GM18861 (cell line): ENCODE results near the gene TRMT44.
"Not testable (repeated sequence)": the region's sequence is repeated elsewhere in the genome, so short reads cannot be mapped to it uniquely, and the experiment has no call there.

ENCODE experiments used
- ATAC-seq: cut with Tn5 transposase; IDR thresholded peaks from one replicate; pipeline ENCODE4 v1.9.1; 2021; ENCODE audit not compliant: unreplicated experiment

The TRMT44 gene

GRCh38 chr4:8510191-8510590, 69.6 kb downstream of the TRMT44 start:
- no peak for ATAC-seq

DNA sequence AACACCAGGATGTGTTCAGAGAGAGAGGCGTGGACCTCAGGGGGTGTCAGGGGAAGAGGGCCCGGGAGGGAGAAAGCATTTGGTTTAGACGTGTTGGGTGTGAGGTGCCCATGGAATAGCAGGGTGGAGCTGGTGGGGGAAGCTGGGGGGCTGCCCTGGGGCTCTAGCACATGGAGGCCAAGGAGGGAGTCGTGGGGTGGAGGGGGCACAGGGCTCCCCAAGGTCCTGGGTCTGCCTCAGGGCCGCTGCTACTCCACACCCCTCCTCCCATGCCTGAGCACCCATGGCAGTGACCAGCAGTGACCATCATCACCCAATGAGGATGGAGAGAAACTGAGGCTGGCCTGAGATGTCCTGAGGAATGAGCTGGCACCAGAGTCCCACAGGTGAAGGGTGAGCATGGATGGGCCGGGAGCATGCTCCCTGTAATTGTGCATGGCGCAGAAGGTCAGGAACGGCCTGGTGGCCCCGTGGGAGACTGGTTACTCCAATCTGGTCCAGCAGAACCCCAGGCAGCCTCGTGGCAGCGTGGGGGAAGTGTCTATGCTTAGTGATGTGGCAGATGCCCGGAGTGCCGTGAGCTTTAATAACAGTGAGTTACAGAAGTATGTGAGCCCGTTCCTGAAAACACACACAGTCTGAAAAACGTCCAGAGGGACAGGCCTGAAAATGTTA, 70.2 kb downstream of the TRMT44 start:
- ATAC-seq: no peak

- no peak for ATAC-seq
These were observed 71.9 kb downstream of the TRMT44 start for GRCh38 chr4:8512510-8512909.

GRCh38 chr4:8513080-8513479, 72.5 kb downstream of the TRMT44 start:
- not testable (repeated sequence) for ATAC-seq

- no peak for ATAC-seq
These were observed 73.4 kb downstream of the TRMT44 start for GRCh38 chr4:8513931-8514330.

GRCh38 chr4:8514391-8514790, 73.8 kb downstream of the TRMT44 start:
- ATAC-seq: no peak

- ATAC-seq: no peak
These were observed 74.9 kb downstream of the TRMT44 start for GRCh38 chr4:8515316-8516060.

GRCh38 chr4:8516061-8516573, 75.5 kb downstream of the TRMT44 start:
- ATAC-seq: no peak

- ATAC-seq: no peak
These were observed 76.5 kb downstream of the TRMT44 start for GRCh38 chr4:8516996-8517550.

- no peak for ATAC-seq
These were observed 77.4 kb downstream of the TRMT44 start for GRCh38 chr4:8517946-8518345.

DNA sequence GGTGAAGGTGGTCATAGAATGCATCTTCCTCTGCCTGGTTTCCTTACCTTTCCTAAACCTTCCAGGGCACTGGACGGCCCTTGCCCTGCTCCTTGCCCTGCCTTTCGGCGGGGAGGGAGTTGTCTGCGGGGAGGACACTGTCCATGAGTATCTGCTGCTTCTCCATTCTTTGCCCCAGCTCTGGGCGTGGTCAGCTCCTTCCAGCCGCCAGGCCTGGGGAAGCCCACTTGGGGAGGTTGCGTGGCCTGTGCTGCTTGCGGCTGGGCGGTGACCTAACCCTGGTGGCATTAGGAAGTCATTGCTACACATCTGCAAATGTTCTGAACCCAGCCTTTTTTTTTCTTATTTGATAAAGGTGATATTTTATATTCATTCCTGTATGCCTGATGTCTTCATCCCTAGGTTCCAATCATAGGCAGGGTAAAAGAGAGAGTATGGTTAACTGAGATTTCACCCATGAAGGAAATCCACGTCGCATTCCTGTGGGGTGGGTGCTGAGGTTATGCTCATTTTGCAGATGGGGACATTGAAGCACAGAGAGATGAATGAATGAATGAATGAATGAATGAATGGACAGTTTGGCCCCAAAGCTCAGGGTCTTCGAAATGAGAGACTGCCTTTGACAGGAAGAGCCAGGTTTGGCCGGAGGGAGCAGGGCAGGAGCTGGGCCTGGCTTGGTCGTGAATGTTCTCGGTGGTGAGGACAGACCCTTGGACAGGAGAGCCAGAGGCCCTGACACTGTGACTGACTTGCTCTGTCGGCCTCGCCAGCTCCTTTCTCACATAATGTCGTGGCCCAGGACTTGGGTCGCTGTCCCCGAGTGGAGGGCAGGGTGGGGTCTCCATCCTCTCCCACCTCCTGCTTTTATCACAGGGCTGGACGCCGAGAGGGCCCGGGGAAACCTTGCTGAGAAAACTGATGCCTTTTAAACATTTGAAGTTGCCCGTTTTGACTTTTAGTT, 81.9 kb downstream of the TRMT44 start:
- no peak for ATAC-seq

DNA sequence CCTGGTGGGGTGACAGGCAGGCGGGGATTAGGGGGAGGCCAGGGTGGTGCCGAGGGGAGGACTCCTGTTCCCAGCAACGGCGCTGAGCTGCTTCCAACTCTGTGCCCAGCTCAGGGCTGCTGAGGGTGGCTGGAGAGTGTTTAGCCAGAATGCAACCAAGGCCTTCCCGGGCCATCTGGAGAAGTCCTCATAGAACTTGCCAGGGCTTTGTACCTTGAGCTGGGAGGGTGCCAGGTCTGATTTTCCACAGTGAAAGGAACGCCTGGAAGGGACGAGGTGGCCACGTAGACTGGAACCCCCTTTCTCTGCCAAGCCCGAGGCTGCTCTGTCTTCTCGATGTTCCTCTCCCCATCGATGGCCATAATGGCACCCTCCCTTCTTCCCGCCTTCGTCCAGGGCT, 82.6 kb downstream of the TRMT44 start:
- ATAC-seq: no peak

- ATAC-seq: no peak
These were observed 83.2 kb downstream of the TRMT44 start for GRCh38 chr4:8523766-8524165.

- ATAC-seq: no peak
These were observed 84.2 kb downstream of the TRMT44 start for GRCh38 chr4:8524595-8525382.

- no peak for ATAC-seq
These were observed 85.0 kb downstream of the TRMT44 start for GRCh38 chr4:8525383-8526120.
